Bone marrow (tissue), 2 donors: ENCODE data around the gene PCNX3.

Experiments used
- DNase-seq, 2 donors: peaks; one replicate each; lab custom pipeline; 2025; lab: John Stamatoyannopoulos, UW

The PCNX3 gene

DNA sequence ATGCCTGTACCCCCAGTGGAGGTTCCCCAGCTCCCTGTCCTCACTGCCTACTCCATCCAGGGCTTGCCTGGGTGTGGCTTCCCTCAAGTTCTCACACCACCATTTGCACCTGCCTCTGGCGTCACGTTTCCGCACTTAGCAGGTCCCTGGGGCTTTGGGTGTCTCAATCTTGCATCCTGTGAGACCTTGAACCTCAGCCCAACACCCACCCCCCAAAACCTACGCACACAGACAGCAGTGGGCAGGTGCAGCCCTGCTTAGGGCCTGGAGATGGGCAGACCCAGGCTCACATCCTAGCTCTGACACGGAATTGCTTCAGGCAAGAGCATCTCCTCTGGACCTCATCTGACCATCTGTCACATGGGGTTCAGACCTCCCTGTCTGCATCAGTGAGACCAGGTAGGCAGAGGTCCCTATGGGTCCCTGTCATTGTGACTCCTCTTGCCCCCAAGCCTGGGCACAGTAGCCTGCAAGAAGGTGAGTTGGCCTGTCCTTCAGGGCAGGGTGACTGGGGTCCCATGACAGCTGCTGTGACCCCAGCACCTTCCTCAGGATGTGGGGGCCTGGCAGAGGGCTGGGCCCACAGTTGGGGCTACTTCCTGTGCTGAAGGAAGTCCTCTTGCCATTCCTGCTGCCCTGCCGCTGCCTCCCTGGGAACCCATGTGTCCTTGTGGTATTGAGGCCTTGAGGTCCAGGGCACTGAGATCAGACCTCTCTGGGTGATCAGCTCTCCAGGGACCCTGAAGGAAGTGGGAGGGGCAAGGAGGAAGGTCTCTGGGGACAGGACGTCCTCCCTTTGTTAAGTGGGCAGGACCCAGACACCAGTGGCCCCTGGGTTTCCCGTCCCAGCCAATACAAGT lies 24.3 kb downstream of the PCNX3 start:
- DNase-seq, result no peak

DNA sequence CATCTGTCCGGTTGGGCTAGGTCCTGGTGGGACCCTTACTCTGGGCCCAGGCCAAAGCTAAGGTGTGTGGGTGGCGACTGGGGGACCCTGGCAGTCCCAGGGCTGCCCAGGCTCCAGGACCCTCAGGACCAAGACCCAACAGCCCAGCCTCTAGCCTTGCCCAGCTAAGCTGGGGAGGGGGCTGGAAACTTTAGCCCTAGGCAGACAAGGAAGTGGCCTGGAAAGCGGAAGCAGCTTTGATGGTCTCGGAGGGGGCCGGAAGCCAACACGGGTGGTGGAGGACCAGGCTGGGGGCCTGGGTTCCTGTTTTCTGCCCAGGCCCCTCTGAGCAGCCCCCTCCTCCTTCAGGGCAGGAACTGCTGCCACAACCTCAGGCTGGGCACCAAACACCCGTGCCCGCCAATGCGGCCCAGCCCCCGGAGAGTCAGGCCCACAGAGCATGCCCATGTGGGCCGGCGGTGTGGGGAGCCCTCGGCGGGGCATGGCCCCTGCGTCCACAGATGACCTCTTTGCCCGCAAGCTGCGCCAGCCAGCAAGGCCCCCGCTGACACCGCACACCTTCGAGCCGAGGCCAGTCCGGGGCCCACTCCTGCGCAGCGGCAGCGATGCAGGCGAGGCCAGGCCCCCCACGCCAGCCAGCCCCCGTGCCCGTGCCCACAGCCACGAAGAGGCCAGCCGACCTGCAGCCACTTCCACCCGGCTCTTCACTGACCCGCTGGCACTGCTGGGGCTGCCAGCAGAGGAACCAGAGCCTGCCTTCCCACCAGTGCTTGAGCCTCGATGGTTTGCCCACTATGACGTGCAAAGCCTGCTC lies 25.1 kb downstream of the PCNX3 start:
- DNase-seq, result peak; percentile 56 to 92

DNA sequence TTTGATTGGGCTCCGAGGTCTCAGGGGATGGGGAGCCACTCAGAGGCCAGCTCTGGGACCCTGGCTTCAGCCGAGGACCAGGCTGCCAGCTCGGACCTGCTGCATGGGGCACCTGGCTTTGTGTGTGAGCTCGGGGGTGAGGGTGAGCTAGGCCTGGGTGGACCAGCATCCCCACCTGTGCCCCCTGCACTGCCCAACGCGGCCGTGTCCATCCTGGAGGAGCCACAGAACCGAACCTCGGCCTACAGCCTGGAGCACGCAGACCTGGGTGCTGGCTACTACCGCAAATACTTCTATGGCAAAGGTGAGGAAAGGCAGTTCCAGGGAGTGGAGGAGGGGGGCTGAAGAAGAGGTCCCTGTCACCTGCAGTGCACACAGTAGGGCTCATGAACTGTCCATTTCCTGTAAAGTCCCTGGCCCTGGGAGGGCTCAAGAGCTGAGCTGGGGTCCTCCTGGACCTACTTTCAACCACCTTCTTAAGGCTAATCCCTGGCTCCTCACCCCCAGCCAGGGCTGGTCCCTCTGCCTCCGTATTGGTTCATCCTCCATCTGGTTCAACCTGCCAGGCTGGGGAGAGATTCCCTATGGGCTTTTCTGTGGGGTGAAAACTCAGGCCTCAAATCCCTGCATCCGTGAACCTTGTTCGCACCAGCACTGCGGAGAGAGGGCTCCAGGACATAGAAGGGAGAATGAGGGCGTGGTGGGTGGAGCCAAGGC lies 25.9 kb downstream of the PCNX3 start:
- DNase-seq, result no peak

DNA sequence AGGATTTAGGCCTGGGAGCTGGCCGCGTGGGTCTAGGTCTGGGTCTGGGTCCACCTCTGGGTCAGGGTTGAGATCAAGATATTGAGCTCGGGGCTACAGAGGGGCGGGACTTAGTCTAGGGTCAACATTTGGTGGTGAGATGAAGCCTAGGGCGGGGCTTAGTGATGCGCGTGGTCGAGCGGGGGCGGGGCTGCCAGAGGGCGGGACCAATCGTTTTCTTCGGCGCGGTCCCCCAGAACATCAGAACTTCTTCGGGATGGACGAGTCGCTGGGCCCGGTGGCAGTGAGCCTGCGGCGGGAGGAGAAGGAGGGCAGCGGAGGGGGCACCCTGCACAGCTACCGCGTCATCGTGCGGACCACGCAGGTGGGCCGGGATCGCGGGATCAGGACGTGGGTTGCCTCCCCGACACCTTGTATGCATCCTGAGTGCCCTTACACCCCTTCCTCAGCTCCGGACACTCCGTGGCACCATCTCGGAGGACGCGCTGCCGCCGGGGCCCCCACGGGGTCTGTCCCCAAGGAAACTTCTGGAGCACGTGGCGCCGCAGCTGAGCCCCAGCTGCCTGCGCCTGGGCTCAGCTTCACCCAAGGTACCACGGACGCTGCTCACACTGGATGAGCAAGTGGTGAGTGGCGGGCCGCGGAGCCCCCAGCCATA lies 26.6 kb downstream of the PCNX3 start:
- DNase-seq, result no peak

DNA sequence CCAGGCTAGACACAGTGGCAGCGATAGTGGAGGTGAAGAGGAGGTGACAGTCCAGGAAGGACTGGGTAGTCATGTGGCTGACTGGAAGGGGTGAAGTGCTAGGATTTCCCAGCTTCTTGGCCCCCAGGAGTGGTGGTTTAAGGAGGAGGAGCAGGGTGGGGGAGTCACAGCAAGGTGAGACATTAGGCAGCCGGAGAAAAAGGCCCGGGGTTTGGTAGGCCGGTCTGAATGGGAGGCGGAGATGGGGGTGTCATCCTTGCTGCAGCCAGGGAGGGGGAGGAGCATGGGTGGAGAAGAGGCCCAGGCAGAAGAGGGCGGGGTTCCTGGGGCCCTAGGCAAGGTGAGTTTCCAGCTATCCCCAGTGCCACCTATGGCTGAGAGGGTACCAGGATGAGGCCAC lies 28.4 kb downstream of the PCNX3 start:
- no peak for DNase-seq

DNA sequence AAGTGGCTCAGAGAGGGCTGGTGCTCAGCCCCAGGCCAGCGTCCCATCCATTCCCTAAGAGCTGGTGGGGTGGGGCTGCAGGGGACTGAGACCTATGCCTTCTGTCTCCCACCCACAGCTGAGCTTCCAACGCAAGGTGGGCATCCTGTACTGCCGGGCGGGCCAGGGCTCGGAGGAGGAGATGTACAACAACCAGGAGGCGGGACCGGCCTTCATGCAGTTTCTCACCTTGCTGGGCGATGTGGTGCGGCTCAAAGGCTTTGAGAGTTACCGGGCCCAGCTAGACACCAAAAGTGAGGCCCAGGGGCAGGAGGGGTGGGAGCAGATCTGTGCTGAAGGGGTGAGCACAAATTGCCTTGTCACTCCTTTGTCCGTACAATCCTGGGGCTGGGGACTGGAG lies 29.3 kb downstream of the PCNX3 start:
- no peak for DNase-seq

DNA sequence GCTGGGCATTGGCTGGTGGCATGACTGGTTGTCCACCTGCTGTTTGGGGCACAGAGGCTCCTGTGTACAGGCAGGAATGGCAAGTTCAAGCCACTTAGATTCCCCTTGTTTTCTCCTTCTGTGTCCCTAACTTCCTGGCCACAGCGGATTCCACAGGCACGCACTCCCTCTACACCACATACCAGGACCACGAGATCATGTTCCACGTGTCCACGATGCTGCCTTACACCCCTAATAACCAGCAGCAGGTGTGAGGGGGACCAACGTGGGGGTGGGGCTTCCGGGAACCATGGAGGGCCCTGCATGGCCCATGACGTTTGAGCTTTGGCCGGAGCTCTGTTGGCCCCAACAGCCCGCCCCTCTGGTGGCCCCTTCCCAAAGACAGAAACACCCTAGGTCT lies 30.1 kb downstream of the PCNX3 start:
- no peak for DNase-seq

DNA sequence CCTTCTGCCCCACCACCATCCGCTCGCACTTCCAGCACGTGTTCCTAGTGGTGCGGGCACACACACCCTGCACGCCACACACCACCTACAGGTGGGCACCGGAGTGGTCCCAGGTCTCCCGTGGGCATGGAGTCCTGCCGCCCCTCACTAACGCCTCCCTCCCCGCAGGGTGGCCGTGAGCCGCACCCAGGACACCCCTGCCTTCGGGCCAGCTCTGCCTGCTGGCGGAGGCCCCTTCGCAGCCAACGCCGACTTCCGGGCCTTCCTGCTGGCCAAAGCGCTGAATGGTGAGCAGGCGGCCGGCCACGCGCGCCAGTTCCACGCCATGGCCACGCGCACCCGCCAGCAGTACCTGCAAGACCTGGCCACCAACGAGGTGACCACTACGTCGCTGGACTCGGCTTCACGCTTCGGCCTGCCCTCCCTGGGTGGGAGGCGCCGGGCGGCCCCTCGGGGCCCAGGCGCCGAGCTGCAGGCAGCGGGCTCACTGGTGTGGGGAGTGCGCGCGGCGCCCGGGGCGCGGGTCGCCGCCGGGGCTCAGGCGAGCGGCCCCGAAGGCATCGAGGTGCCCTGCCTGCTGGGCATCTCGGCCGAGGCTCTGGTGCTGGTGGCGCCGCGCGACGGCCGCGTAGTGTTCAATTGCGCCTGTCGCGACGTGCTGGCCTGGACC lies 30.8 kb downstream of the PCNX3 start:
- DNase-seq, result no peak

DNA sequence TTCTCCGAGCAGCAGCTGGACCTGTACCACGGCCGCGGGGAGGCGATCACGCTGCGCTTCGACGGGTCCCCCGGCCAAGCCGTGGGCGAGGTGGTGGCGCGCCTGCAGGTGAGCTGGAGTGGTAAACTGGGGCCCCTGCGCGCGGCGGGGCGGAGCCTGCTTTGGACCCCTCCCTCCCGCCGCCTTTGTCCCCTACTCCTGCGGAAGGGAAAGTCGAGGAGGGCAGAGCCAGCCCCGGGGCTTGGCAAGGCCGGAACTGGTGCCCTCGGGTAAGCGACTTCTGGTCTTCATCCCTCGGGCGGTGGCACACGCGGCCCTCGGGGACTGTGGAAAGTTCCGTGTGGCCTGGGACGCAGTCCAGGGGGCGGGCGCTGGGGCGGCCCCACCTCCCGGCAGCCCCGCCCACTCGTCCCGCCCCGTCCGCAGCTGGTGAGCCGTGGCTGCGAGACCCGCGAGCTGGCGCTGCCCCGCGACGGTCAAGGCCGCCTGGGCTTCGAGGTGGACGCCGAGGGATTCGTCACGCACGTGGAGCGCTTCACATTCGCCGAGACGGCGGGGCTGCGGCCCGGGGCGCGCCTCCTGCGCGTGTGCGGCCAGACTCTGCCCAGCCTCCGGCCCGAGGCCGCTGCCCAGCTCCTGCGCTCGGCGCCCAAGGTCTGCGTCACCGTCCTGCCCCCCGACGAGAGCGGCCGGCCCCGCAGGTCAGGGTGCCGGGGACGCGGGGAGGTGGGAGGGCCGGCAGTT lies 31.6 kb downstream of the PCNX3 start:
- DNase-seq, result no peak

DNA sequence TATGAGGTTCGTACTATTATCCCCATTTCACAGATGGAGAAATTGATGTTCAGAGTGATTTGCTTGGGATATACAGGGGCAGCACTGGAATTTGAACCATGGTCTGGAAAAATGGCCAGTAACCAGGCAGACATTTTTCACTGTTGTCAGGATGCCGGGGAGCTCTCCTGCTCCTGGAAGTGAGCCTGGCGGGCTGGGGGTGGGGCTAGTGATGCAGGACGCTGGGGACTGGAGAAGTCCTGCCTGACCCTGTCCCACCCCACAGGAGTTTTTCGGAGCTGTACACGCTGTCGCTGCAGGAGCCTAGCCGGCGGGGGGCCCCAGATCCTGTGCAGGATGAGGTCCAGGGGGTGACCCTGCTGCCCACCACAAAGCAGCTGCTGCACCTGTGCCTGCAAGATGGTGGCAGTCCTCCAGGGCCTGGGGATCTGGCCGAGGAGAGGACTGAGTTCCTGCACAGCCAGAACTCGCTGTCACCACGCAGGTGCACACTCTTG lies 33.5 kb downstream of the PCNX3 start:
- no peak for DNase-seq

DNA sequence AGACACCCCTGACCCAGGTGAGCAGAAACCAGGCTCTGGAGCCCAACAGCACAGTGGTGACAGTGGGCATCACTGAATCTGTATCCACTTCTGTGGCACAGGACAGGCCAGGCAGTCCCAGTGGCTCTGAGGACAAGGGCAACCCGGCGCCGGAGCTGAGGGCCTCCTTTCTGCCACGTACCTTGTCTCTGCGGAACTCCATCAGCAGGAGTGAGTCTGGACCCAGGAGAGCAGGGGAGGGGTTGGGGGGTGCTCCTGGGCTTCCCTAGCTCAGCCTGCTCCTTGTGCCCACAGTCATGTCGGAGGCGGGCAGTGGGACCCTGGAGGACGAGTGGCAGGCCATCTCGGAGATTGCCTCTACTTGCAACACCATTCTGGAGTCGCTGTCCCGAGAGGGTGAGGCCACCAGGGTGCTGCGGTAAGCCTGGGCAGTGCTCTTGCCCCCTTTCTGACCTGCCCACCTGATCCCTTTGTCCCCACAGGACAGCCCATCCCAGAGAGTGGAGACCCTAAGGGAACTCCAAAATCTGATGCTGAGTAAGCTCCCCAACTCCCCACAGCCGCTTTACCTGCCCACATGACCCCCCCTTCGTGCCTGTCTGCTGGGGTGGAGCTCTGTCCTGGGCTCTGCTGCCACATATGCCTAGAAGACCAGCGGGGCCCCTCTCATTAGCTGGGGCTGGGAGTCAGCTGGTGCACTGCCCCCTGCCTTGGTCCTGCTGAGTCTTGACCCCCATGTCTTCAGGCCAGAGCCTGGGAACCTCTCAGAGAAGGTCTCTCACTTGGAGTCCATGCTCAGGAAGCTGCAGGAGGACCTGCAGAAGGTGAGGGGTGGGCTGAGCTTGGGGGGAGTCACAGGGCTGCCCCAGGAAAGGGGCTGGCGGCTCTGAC lies 34.3 kb downstream of the PCNX3 start:
- DNase-seq, result no peak

DNA sequence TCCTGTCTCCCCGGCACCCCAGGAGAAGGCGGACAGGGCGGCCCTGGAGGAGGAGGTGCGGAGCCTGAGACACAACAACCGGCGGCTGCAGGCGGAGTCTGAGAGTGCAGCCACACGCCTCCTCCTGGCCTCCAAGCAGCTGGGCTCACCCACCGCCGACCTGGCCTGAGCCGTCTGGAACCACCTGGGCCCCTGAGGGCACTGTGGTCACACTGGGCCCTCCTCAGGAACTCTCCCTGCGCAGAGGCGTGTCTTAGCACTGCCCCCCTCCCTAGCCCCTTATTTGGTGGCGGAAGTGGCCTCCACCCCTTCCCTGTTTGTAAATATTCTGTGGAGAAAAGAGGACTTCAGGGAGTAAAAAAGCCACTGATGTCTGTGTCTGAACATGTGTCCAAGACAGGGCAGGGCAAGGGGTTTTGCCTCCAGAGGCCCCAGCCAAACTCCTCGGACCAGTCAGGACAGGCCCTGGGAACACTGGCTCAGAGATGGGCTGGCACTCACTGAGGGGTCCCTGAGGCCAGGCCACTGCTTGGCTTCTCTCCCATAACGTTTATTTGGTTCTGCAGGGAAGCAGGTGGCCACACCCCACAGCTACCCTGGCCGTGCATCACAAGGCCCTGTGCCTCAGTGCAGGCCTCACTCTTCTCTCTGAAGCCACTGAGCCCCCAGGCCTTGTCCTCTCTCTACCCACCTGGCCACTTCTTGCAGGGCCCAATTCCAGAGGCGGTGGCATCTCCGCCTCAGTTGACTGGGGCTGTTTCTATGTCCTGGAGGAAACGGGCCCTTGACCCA lies 35.2 kb downstream of the PCNX3 start:
- no peak for DNase-seq

DNA sequence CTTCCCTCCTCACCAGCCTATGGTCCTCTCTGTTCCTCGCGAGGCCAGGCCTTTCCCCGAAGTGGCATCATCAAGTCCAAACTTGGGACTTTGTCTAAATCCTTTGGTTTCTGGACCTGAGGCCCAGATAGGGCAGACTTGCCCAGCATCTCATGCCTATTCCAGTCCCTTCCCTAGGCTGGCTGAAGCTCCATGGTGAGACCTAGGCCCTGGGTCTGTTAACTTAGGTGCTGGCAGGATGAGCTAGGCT lies 35.7 kb downstream of the PCNX3 start:
- no peak for DNase-seq

DNA sequence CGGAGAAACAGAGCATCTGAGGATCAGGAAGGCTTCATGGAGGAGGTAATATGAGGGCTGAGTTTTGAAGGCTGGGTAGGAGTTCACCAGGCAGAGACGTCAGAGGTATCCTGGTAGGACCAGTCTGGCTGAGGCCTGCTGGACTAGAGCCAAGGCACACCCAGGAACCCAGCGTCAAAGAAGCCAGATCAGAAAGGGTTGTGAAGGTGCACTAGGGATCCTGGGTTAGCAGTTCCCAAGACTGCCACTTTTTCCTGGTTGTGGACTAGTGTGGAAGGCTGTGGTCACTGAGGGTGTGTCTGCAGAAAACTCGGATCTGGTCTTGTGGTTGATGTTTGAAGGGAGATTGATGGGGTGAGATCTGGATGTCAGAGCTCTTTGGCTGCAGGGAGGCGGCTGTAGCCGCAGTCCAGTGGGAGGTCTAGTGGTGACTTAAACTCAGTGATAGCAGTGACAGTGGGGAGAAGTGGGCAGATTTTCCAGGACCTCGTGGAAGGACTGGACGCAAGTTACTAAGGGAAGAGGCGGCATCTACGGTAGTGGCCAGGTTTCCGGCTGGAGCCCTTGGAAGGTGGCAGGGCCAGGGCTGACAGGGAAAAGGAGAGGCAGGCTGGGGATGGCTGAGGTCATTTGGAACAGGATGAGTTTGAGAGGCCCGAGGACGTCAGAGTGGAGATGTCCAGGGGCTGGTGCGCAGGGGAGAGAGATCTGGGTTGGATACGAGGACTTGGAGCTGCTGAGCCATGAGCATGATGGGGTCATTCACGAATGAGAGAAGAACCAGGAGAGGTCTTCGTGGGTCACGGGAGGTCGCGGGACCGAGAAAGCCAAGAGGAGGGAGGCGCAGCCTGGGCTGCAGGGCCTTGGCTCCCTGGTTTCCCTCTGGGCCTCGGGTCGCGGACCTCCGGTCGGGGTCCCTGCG lies 36.3 kb downstream of the PCNX3 start:
- no peak for DNase-seq

DNA sequence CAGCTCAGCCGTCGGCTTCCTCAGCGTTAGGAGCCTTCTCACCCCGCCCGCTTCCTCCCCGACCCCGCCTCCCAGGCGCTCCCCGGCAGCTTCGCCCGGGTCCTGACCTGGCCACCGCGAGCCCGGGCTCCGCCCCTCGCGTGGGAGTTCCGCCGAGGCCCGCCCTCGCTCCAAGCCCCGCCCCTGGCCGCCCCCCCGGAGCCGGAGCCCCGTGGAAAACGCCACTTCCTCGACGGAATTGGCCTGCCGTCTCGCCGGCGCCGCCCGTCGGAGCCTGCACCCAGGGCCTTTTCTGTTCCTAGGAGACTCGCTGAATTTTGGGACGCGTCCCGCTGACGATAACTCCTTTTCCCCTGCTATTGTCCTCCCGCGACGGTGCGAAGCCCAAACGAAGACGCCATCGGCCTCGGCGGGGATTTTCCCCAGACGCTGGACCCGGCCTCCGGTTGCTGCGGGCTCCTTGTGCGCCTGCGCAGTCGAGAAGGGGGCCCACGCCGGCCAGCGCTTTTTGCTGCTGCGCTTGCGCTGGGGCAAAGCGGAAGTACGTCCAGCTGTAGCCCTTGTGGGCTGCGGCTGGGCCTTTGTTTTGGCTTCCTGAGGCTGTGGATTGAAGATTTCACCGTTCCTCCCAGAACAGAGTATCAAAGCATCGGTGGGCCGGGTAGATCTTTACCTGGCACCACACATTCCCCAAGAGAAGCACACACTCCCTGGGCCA lies 37.1 kb downstream of the PCNX3 start:
- peak; percentile 90 to 95 for DNase-seq

DNA sequence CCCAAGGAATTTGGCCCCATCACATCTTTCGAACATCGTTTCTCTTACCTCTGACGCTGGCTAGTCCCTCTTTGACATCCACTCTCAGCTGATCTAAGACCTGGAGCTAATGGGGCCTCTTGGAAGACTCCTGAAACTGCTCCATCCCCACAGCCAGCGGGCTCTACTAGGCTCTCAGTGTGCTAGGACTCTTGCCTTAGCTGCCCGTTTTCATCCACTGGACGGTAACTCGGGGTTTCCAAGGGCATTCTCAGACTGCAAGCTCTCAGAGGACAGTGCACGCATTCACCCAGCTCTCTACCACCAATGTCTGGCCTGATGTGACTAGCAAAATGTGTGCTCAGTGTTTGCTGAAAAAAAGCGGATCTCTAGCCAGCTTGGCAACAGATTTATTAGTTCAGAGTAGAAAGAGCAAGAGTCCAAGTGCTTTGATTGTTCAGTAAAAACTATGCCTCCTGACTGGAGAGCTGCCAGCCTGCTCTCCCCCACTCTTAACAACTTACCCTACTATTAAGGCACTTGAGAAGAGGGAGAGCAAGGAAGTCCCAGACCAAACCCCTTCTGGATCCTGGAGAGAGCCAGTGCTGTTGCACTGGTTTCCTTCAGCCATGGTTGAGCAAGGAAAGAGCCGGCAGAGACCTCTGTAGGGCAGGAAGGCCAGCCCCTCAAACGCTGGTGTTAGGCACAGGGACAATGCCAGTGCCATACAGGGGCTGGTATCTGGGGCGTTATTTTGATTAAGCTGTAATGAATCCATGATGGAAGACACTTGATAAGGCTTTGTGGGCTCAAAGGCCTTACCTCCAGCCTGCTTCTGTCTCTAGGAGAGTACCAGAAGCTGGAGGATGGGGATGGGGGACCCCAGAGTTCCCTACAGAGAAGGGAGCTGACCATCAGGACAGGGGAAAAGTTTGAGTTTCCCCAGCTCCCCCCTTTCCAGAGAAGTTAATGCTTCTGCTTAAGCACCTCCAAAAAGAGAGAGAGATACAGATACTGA lies 38.0 kb downstream of the PCNX3 start:
- no peak for DNase-seq
